ENCODE data around the gene OLFML1.

The OLFML1 gene

DNA sequence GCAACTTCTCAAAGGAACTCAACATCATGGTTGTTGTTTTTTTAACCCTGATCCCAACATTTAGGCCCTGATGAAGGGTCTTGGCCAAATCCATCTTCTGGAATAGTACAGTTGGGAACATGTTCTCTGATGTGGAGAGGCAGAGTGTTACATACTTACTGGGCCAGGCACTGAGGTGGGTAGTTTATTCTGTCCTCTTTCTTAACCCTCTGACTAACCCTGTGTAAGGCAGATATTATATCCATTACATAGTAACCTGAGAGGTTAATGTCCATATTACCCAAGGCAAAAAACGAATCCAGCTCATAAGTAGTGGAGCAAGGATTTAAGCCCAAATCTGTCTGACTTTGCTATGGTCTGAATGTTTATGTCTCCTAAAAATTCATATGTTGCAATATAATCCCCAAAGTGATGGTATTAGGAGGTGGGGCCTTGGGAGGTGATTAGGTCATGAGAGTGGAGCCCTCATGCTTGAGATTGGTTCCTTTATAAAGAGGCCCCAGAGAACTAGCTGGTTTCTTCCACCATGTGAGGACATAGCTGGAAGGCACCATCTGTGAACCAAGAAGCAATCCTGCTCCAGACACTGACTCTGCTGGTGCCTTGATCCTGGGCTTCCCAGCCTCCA, 44.8 kb downstream of the OLFML1 start:
- H3F3A ChIP-seq (ENCODE audit: insufficient read depth) = no peaks in the 10 kb centered on the region
- no peaks in the 10 kb centered on the region for H3K9me2 ChIP-seq (replicated peaks; ENCODE audit: insufficient read depth, low read length)
- no peaks in the 10 kb centered on the region for H3K27me3 ChIP-seq (ENCODE audit: low read length)
- no peaks in the 10 kb centered on the region for H3K79me2 ChIP-seq (ENCODE audit: insufficient read depth, low read length)
- H4K20me1 ChIP-seq (ENCODE audit: low read depth, low read length) = no peaks in the 10 kb centered on the region
- H2AFZ ChIP-seq (ENCODE audit: low read depth, low read length, severe bottlenecking) = no peak overlapping the region
- TF ChIP-seq EZH2phosphoT487 (conservative IDR thresholded peaks at IDR 0.05; ENCODE audit: low read length) = no peak
- TF ChIP-seq, protein P1, sequence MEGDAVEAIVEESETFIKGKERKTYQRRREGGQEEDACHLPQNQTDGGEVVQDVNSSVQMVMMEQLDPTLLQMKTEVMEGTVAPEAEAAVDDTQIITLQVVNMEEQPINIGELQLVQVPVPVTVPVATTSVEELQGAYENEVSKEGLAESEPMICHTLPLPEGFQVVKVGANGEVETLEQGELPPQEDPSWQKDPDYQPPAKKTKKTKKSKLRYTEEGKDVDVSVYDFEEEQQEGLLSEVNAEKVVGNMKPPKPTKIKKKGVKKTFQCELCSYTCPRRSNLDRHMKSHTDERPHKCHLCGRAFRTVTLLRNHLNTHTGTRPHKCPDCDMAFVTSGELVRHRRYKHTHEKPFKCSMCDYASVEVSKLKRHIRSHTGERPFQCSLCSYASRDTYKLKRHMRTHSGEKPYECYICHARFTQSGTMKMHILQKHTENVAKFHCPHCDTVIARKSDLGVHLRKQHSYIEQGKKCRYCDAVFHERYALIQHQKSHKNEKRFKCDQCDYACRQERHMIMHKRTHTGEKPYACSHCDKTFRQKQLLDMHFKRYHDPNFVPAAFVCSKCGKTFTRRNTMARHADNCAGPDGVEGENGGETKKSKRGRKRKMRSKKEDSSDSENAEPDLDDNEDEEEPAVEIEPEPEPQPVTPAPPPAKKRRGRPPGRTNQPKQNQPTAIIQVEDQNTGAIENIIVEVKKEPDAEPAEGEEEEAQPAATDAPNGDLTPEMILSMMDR (IDR thresholded peaks at IDR 0.05; ENCODE audit: insufficient read depth, low read length, poor library complexity, severe bottlenecking) = no peak
- H3K27ac ChIP-seq (ENCODE audit: low read depth, low read length) = no peak overlapping the region
- H3K9ac ChIP-seq (ENCODE audit: low read length) = no peak overlapping the region
- H3K4me3 ChIP-seq (ENCODE audit: insufficient read depth, low read length, poor library complexity, severe bottlenecking) = no peak overlapping the region
- no peaks in the 10 kb centered on the region for H3K36me3 ChIP-seq (ENCODE audit: low read length)
- H3K4me2 ChIP-seq (ENCODE audit: low read depth, low read length, poor library complexity, severe bottlenecking) = no peak overlapping the region
- H3K9me3 ChIP-seq (ENCODE audit: insufficient read depth, low read length) = no peaks in the 10 kb centered on the region

DNA sequence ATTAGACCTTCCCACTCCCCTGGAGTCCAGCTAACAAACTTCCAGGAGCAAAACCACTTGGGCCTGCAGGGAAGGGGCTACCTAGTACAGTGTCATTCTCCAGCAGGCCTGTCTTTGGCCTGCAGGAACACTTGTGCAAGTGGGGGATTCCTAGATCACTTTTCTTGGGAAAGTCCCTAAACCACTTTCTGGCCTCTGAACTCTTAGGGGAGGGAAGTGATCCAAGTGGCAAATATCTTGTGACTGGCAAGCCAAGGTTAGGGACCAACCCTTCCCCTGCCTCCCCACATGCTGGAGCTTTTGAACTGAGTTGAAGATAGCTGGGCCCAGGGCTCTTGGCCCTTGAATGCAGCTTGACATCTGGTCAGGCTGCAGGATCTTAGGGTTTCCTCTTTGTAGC, 45.7 kb downstream of the OLFML1 start:
- Histone ChIP-seq H3K4me2 (ENCODE audit: low read depth, low read length, poor library complexity, severe bottlenecking) (no peak overlapping the region), H3K9ac (ENCODE audit: low read length) (no peak overlapping the region), H3F3A (ENCODE audit: insufficient read depth) (no peaks in the 10 kb centered on the region), H2AFZ (ENCODE audit: low read depth, low read length, severe bottlenecking) (no peak overlapping the region), H3K27ac (ENCODE audit: low read depth, low read length) (no peak overlapping the region), H3K79me2 (ENCODE audit: insufficient read depth, low read length) (no peaks in the 10 kb centered on the region), H3K4me3 (ENCODE audit: insufficient read depth, low read length, poor library complexity, severe bottlenecking) (no peak overlapping the region), H3K9me2 (replicated peaks; ENCODE audit: insufficient read depth, low read length) (no peaks in the 10 kb centered on the region), H3K9me3 (ENCODE audit: insufficient read depth, low read length) (no peaks in the 10 kb centered on the region), H4K20me1 (ENCODE audit: low read depth, low read length) (no peaks in the 10 kb centered on the region), H3K36me3 (ENCODE audit: low read length) (no peaks in the 10 kb centered on the region), H3K27me3 (ENCODE audit: low read length) (no peaks in the 10 kb centered on the region)
- TF ChIP-seq, protein P1 (IDR thresholded peaks at IDR 0.05; ENCODE audit: insufficient read depth, low read length, poor library complexity, severe bottlenecking) = no peak
- TF ChIP-seq EZH2phosphoT487 (conservative IDR thresholded peaks at IDR 0.05; ENCODE audit: low read length) = no peak

DNA sequence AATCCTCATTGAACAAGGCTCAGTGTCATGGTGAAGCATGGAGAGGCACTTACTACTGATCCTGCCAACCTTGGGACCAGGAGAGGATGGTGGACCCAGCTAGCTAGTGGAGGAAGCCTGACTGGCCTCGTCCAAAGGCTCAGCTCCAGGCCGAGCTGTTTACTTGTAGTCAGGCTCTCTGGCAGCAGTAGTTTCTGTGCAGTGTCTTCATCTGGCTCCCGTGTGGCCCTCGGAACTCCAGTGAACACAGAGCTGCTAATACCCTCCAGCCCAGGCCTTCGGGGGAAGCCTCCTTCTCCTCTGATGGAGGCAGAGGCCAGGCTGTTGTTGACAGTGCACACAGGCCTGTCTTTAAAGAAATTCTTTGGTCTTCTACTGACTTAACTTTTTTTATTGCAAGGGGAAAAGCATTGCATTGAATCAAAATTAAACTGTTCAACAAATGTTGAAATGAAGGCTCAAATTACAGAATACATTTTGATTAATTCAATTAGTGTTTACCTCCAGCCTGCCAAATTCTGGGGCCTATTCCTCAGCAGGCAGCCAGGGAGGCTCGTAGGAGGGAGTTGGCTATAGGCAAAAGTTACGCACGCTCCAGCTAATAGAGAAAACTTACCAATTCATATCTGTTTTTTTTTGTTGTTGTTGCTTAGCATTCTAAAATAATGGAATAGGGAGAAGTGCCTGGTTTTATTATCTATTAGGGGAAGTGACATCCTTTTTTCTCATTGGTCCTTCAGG, 47.3 kb downstream of the OLFML1 start:
- Histone ChIP-seq H3K4me2 (ENCODE audit: low read depth, low read length, poor library complexity, severe bottlenecking) (no peak overlapping the region), H3K9me3 (ENCODE audit: insufficient read depth, low read length) (no peaks in the 10 kb centered on the region), H3K27ac (ENCODE audit: low read depth, low read length) (no peak overlapping the region), H3K9ac (ENCODE audit: low read length) (no peak overlapping the region), H3K4me3 (ENCODE audit: insufficient read depth, low read length, poor library complexity, severe bottlenecking) (no peak overlapping the region), H4K20me1 (ENCODE audit: low read depth, low read length) (no peaks in the 10 kb centered on the region), H3F3A (ENCODE audit: insufficient read depth) (no peaks in the 10 kb centered on the region), H2AFZ (ENCODE audit: low read depth, low read length, severe bottlenecking) (no peak overlapping the region), H3K27me3 (ENCODE audit: low read length) (no peaks in the 10 kb centered on the region), H3K79me2 (ENCODE audit: insufficient read depth, low read length) (no peaks in the 10 kb centered on the region), H3K9me2 (replicated peaks; ENCODE audit: insufficient read depth, low read length) (no peaks in the 10 kb centered on the region), H3K36me3 (ENCODE audit: low read length) (no peaks in the 10 kb centered on the region)
- no peak for TF ChIP-seq EZH2phosphoT487 (conservative IDR thresholded peaks at IDR 0.05; ENCODE audit: low read length)
- TF ChIP-seq, protein P1 (IDR thresholded peaks at IDR 0.05; ENCODE audit: insufficient read depth, low read length, poor library complexity, severe bottlenecking) = no peak
